Measurements from ENCODE around the gene ENTPD8.

DNA sequence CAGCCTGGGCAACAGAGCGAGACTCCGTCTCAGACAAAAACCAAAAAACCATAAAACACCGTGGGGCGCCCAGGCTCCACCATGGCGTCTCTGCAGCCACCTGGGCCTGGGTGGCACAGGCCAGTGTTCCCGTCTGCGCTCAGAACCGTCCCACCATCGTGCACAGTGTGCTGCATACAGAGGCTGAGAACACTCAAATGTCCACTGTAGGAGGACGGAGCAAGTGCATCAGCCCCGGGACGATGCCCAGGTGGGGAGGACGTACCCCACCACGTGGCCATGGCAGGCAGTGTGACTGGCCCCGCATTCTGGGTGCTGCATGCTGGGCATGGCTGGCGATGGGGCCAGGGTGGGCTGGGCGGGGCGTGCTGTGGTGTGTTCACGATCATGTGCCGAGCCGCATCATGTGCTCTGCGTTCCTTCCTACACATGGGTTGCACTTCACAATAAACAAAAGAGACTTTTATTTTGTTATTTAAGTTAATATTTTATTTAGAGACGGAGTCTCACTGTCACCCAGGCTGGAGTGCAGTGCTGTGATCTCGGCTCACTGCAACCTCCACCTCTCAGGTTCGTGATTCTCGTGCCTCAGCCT, 56.0 kb downstream of the ENTPD8 start:
- TF ChIP-seq ZNF8 (CRISPR knock-in tag; IDR thresholded peaks at IDR 0.05) (no peak), ZFP3 (CRISPR knock-in tag; IDR thresholded peaks at IDR 0.05) (no peak), PATZ1 (CRISPR knock-in tag; IDR thresholded peaks at IDR 0.05; ENCODE audit: borderline replicate concordance) (no peak), ARNTL (CRISPR knock-in tag; IDR thresholded peaks at IDR 0.05; ENCODE audit: borderline replicate concordance, low read depth) (no peak), TCF4 (CRISPR knock-in tag; IDR thresholded peaks at IDR 0.05; ENCODE audit: borderline replicate concordance) (no peak), TOX (CRISPR knock-in tag; IDR thresholded peaks at IDR 0.05; ENCODE audit: borderline replicate concordance) (no peak), CREB5 (CRISPR knock-in tag; IDR thresholded peaks at IDR 0.05; ENCODE audit: low read depth) (no peak), TSHZ2 (CRISPR knock-in tag; IDR thresholded peaks at IDR 0.05) (no peak), CSRNP3 (CRISPR knock-in tag; IDR thresholded peaks at IDR 0.05) (no peak), ISL1 (CRISPR knock-in tag; IDR thresholded peaks at IDR 0.05) (no peak), POU6F1 (CRISPR knock-in tag; IDR thresholded peaks at IDR 0.05; ENCODE audit: borderline replicate concordance, low read depth) (no peak), BACH2 (CRISPR knock-in tag; IDR thresholded peaks at IDR 0.05; ENCODE audit: borderline replicate concordance) (no peak)

Data from SK-N-SH treated with all-trans-retinoic acid at 6 μM for 48 hours (cell line).